Inferior parietal cortex (tissue), 1 donor: ENCODE measurements around the gene NREP.
A peak's percentile ranks its signal among the peaks of the same experiment; 100 is the strongest.

Experiments
- DNase-seq: peaks from one replicate; pipeline ENCODE4 v3.0.0-alpha.2; 2016; ENCODE audit errors: extremely low spot score

NREP gene

GRCh38 chr5:111756581-111757354 is at the start of gene NREP:
Gene NREP, minus strand, starts transcription at chr5:111757194. Its CDS starts 1,422 bp downstream, at chr5:111755772.
- peak; percentile 47 for DNase-seq

GRCh38 chr5:111806753-111807152 is 49.8 kb upstream of the NREP start:
- no peak for DNase-seq

GRCh38 chr5:111806156-111806555 is 49.2 kb upstream of the NREP start:
- no peak for DNase-seq

GRCh38 chr5:111805071-111805470 is 48.1 kb upstream of the NREP start:
- DNase-seq, result no peak

GRCh38 chr5:111800351-111800750 is 43.4 kb upstream of the NREP start:
- no peak for DNase-seq

GRCh38 chr5:111795142-111795541 is 38.1 kb upstream of the NREP start:
- no peak for DNase-seq

- DNase-seq, result peak; percentile 19
Observed at GRCh38 chr5:111792471-111793058, 35.6 kb upstream of the NREP start.

- no peak for DNase-seq
Observed at GRCh38 chr5:111790295-111790694, 33.3 kb upstream of the NREP start.

- DNase-seq, result no peak
Observed at GRCh38 chr5:111787006-111787405, 30.0 kb upstream of the NREP start.

- DNase-seq, result no peak
Observed at GRCh38 chr5:111784491-111785181, 27.6 kb upstream of the NREP start.

GRCh38 chr5:111783537-111783936 is 26.5 kb upstream of the NREP start:
- DNase-seq, result no peak

GRCh38 chr5:111782216-111782615 is 25.2 kb upstream of the NREP start:
- no peak for DNase-seq

GRCh38 chr5:111781200-111781599 is 24.2 kb upstream of the NREP start:
- DNase-seq, result no peak

GRCh38 chr5:111779922-111780292 is 22.9 kb upstream of the NREP start:
- DNase-seq, result no peak

GRCh38 chr5:111779260-111779921 is 22.4 kb upstream of the NREP start:
- DNase-seq, result no peak

GRCh38 chr5:111776913-111777781 is 20.2 kb upstream of the NREP start:
- DNase-seq, result no peak

GRCh38 chr5:111775224-111775623 is 18.2 kb upstream of the NREP start:
- DNase-seq, result no peak

- DNase-seq, result no peak
Observed at GRCh38 chr5:111774525-111774924, 17.5 kb upstream of the NREP start.

GRCh38 chr5:111772456-111773122 is 15.6 kb upstream of the NREP start:
- DNase-seq, result no peak

- no peak for DNase-seq
Observed at GRCh38 chr5:111769541-111769940, 12.5 kb upstream of the NREP start.
